WI38 (cell line): ENCODE measurements around the gene POLD3.

Experiments used
- H3K4me3 ChIP-seq: 2 replicates; pipeline ENCODE4 v1.5.1; 2011; ENCODE audit warnings: low read depth, mild to moderate bottlenecking, control low read depth, low read length
- TF ChIP-seq, protein P1 (sequence below): IDR thresholded peaks from 2 replicates; pipeline ENCODE4 v1.5.1; 2012; ENCODE audit warnings: low read depth, mild to moderate bottlenecking, control low read depth, low read length

Gene POLD3

DNA sequence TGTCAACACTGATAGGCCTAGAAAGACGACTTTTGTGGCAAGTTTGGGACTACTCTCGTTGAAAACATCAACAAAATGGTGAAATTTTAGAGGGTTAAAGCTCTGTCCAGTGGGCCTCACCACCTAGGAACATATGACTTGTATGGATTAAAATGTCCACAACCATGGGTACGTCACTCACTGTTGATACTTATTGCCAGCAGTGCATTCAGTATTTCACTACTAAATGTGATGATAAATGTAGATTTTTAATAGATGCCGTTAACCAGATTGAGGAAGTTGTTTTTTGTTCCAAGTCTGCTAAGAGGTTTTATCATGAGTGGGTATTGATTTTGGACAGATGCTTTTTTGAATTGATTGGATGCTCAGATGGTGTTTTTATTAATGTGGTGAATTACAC, 33.7 kb downstream of the POLD3 start:
- H3K4me3 ChIP-seq: no peak overlapping the region
- TF ChIP-seq, protein P1, sequence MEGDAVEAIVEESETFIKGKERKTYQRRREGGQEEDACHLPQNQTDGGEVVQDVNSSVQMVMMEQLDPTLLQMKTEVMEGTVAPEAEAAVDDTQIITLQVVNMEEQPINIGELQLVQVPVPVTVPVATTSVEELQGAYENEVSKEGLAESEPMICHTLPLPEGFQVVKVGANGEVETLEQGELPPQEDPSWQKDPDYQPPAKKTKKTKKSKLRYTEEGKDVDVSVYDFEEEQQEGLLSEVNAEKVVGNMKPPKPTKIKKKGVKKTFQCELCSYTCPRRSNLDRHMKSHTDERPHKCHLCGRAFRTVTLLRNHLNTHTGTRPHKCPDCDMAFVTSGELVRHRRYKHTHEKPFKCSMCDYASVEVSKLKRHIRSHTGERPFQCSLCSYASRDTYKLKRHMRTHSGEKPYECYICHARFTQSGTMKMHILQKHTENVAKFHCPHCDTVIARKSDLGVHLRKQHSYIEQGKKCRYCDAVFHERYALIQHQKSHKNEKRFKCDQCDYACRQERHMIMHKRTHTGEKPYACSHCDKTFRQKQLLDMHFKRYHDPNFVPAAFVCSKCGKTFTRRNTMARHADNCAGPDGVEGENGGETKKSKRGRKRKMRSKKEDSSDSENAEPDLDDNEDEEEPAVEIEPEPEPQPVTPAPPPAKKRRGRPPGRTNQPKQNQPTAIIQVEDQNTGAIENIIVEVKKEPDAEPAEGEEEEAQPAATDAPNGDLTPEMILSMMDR: no peak

DNA sequence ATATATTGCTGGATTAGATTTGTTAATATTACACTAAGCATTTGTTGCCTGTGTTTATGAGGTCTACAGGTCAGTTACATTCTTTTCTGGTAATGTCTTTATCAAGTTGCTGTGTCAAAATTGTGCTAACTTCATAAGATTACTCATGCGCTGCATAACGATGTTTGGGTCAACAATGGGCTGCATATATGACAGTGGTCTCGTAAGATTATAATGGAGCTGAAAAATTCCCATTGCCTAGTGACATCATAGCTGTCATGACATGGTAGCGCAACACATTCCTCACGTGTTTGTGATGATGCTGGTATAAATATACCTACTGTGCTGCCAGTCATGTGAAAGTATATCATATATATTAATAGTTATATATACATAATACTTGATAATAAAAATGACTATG, 34.2 kb downstream of the POLD3 start:
- TF ChIP-seq, protein P1: no peak
- no peak overlapping the region for H3K4me3 ChIP-seq

DNA sequence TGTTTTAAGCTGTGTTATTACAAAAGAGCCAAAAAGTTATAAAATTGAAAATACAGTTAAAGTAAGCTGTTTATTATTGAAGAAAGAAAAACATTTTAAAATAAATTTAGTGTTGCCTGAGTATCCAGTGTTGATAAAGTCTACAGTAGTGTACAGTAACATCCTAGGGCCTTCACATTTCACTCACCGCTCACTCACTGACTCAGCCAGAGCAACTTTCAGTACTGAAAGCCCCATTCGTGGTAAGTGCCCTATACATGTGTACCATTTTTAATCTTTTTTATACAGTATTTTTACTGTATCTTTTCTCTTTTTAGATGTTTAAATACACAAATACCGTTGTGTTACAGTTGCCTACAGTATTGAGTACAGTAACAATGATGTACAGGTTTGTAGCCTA, 35.0 kb downstream of the POLD3 start:
- TF ChIP-seq, protein P1: no peak
- no peak overlapping the region for H3K4me3 ChIP-seq

GRCh38 chr11:74630043-74630442, 37.7 kb downstream of the POLD3 start:
- TF ChIP-seq, protein P1: no peak
- H3K4me3 ChIP-seq: no peak overlapping the region

DNA sequence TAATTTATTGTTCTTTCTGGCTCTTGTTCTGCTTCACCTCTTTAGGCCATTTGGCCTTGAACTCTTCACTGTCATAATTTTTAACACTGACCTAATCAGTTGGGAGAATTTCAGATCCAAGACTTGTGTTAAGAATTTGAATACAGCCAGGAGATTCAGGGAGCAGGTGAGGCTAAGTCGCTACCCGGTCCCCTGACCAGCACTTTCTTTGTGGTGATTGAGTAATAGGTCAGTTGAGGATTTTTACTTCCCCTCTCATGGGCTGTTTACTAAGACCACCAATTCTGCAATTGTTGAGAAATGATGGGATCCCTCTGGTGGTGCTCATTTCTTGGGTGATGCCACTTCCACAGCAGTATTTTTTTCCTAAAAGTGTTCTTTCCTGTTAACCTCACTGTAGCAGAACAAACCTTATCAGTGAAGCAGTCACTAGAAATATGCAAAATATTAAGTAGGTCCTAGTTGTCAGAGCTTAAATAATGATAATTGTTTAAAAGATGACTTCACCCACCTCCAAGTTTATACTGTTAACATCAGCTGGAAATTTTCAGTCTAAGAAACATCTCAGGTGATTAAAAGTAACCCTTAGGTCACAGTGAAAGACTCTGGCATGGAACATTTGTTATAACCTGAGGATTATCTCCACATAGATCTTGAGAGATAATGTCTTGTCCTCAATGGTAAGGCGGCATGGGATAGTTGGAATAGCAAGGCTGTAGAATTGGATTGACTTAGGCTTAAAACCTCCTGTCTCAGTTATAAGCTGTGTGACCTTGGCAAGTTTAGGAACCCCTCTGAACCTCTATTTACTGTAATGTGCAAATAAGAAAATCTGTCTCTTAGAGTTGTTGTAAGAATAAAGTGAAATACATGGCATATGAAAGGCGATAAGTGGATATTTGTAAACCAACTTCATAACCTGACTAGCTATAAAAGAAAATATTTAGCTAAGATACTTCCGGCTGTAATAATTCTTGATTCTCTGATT, 41.3 kb downstream of the POLD3 start:
- H3K4me3 ChIP-seq: no peak overlapping the region
- TF ChIP-seq, protein P1: no peak

DNA sequence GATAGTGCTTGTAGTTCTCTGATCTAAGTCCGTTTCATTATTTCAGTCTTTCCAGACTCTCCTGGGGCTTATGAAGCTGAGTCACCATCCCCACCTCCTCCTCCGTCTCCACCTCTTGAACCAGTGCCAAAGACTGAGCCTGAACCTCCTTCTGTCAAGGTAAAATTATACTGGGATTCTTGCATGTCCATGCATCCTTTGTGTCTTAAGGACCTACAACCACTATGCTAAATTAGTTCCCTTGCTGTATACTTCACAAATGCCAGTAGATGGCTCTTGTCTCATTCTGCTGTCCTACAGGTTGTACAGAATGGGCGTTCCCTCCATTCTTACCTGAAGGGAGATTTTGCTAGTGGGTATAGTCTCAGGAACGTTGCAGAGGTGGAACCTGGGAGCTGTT, 42.2 kb downstream of the POLD3 start:
- TF ChIP-seq, protein P1: peak; percentile 12; the same call in 1 of the 2 replicates
- no peak overlapping the region for H3K4me3 ChIP-seq

- TF ChIP-seq, protein P1: no peak
- H3K4me3 ChIP-seq: no peak overlapping the region
Measured at GRCh38 chr11:74636630-74637184, 44.3 kb downstream of the POLD3 start.
